Colonic mucosa (tissue), 4 donors: ENCODE measurements around the gene SLC19A1. TPM values are rescaled to one million over a fixed set of nuclear protein-coding genes. Genes with fewer than 3 reads are reported as not detected.

Experiments used
- DNase-seq: peaks from one replicate; pipeline ENCODE4 v3.0.0-alpha.2; 2020
- H3K27ac ChIP-seq: fragments of 200-600 bp; one replicate; pipeline ENCODE4 v1.8.0; 2021
- H3K27me3 ChIP-seq: fragments of 200-600 bp; one replicate; pipeline ENCODE4 v1.8.0; 2021
- H3K36me3 ChIP-seq: fragments of 200-600 bp; one replicate; pipeline ENCODE4 v1.8.0; 2021
- H3K4me1 ChIP-seq: fragments of 200-600 bp; one replicate; pipeline ENCODE4 v1.8.0; 2021; ENCODE audit warnings: mild to moderate bottlenecking
- H3K4me3 ChIP-seq: fragments of 200-600 bp; one replicate; pipeline ENCODE4 v1.8.0; 2021
- H3K9ac ChIP-seq, 2 donors: one replicate each; pipeline ENCODE4 v1.7.0; 2013; ENCODE audit warnings: control low read depth in 2 of 2, low read depth in 2 of 2, low read length in 2 of 2
- H3K9me3 ChIP-seq: fragments of 200-600 bp; one replicate; pipeline ENCODE4 v1.8.0; 2021
- intact Hi-C: fragments of 100-400 bp; cut with DNase I; formaldehyde crosslinking; loops from one replicate; pipeline ENCODE4 v1.14.1; 2022
- total RNA-seq, 2 donors: library from RNA; stranded (reverse); fragmentation: NEBNext Ultra II Directional in 1 of 2; extraction: Animal tissue kit (Norgen Biotek cat#: 25700) in 1 of 2; gene quantifications; one replicate each; pipeline ENCODE4 v1.2.1, GENCODE V29; 2021
- TF ChIP-seq, protein P1 (sequence below): fragments of 200-600 bp; IDR thresholded peaks from one replicate; pipeline ENCODE4 v1.8.0; 2022; ENCODE audit warnings: antibody characterized with exemption, mild to moderate bottlenecking
- donor health status: healthy.
- donor health status: DM: no; HTN: no; CAD: no.
- donor health status: DM: no; HTN: no; CAD: no.

Gene SLC19A1
- total RNA-seq, 2 donors from 2014 or later = 10.7 to 25.3 TPM

DNA sequence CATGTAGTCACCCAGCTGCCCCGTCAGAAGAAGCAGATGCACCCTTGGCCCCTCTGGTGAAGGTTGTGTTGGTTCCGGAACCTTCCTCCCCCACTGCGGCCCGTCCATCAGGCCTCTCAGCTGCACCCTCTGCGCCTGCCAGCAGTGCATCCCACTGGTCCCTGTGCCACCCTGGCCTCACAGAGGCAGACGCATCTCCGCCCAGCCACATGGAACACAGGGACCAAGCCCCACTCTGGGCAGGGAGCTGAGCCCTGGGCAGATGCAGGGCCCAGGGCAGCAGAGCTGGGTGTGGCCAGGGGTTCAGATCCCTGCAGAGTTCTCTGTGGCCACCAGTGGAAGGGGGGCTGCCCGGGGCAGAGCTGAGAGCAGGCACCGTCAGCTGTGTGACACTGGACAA, 50.6 kb downstream of the SLC19A1 start:
- H3K36me3 ChIP-seq = no peaks in the 10 kb centered on the region

DNA sequence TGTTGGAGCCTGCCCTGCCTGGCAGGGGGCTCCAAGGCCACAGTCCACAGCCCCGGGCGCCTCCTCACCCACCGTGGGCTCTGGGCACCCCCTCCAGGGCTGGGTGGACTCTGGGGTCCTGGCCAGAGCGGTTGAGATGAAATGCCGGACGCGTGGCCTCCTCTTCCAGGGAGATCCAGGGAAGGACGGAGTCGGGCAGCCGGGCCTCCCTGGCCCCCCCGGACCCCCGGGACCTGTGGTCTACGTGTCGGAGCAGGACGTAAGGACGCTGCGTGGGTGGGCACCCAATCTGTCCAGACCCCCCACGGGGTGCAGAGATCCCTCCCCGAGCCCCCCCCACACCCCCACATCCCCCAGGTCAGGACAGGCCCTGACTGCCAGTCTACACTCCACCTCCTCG, 51.2 kb downstream of the SLC19A1 start:
- intact Hi-C loops = no loop called here
- DNase-seq = no peak
- TF ChIP-seq, protein P1, sequence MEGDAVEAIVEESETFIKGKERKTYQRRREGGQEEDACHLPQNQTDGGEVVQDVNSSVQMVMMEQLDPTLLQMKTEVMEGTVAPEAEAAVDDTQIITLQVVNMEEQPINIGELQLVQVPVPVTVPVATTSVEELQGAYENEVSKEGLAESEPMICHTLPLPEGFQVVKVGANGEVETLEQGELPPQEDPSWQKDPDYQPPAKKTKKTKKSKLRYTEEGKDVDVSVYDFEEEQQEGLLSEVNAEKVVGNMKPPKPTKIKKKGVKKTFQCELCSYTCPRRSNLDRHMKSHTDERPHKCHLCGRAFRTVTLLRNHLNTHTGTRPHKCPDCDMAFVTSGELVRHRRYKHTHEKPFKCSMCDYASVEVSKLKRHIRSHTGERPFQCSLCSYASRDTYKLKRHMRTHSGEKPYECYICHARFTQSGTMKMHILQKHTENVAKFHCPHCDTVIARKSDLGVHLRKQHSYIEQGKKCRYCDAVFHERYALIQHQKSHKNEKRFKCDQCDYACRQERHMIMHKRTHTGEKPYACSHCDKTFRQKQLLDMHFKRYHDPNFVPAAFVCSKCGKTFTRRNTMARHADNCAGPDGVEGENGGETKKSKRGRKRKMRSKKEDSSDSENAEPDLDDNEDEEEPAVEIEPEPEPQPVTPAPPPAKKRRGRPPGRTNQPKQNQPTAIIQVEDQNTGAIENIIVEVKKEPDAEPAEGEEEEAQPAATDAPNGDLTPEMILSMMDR = no peak
- Histone ChIP-seq H3K9me3 (no peaks in the 10 kb centered on the region), H3K4me3 (no peak overlapping the region), H3K27ac (no peak overlapping the region), H3K27me3 (no peaks in the 10 kb centered on the region), H3K9ac (no peak overlapping the region), H3K4me1 (no peaks in the 10 kb centered on the region), H3K36me3 (no peaks in the 10 kb centered on the region)

More for the DNA sequence above, 50.6 kb downstream of the SLC19A1 start:
- Histone ChIP-seq H3K4me3 (no peak overlapping the region), H3K4me1 (no peaks in the 10 kb centered on the region), H3K9me3 (no peaks in the 10 kb centered on the region), H3K27ac (no peak overlapping the region), H3K27me3 (no peaks in the 10 kb centered on the region), H3K9ac (no peak overlapping the region)
- intact Hi-C loops = no loop called here
- DNase-seq = no peak
- TF ChIP-seq, protein P1 = no peak

DNA sequence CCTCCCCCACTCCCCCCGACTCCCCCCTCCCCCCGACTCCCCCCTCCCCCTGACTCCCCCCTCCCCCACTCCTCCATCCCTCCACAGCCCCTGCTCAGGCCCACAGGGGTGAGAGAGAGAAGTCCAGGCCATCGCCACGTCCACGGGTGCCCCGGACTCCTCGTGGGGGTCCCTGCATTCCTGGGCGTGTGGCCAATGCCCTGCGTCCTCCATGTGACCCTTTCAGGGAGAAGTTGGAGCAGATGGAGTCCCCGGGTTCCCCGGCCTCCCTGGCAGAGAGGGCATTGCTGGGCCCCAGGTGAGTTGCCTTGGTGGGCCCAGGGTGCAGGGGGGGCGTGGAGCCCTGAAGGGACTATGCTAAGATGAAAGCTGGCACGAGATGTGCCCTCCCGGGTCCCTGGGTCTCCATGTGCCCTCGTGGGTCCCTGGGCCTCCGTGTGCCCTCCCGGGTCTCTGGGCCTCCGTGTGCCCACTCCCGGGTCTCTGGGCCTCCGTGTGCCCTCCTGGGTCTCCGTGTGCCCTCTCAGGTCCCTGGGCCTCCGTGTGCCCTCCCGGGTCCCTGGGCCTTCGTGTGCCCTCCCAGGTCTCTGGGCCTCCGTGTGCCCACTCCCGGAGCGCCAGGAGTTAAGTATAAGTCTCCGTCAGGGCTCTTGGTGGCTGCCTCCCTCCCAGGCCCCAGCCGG, 52.0 kb downstream of the SLC19A1 start:
- Histone ChIP-seq H3K27me3 (no peaks in the 10 kb centered on the region), H3K4me1 (no peaks in the 10 kb centered on the region), H3K9ac (no peak overlapping the region), H3K4me3 (no peak overlapping the region), H3K9me3 (no peaks in the 10 kb centered on the region), H3K36me3 (no peaks in the 10 kb centered on the region), H3K27ac (no peak overlapping the region)
- TF ChIP-seq, protein P1 = no peak
- DNase-seq = no peak
- intact Hi-C loops = no loop called here

DNA sequence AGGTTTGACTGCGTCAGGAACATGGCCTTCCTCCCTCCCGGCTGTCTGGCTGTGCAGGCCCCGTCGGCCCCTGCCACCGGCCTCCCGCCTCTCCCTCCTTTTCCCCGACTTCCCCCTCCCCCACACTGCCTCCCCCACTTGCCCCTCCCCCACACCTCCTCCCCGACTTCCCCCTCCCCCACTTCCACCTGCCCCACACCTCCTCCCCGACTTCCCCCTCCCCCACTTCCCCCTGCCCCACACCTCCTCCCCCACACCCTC, 52.6 kb downstream of the SLC19A1 start:
- DNase-seq = no peak
- H3K27ac ChIP-seq = no peak overlapping the region
- TF ChIP-seq, protein P1 = no peak
- H3K4me3 ChIP-seq = no peak overlapping the region
- intact Hi-C loops = no loop called here
- H3K27me3 ChIP-seq = no peaks in the 10 kb centered on the region
- no peak overlapping the region for H3K9ac ChIP-seq
- no peaks in the 10 kb centered on the region for H3K4me1 ChIP-seq
- H3K9me3 ChIP-seq = no peaks in the 10 kb centered on the region
- H3K36me3 ChIP-seq = no peaks in the 10 kb centered on the region

DNA sequence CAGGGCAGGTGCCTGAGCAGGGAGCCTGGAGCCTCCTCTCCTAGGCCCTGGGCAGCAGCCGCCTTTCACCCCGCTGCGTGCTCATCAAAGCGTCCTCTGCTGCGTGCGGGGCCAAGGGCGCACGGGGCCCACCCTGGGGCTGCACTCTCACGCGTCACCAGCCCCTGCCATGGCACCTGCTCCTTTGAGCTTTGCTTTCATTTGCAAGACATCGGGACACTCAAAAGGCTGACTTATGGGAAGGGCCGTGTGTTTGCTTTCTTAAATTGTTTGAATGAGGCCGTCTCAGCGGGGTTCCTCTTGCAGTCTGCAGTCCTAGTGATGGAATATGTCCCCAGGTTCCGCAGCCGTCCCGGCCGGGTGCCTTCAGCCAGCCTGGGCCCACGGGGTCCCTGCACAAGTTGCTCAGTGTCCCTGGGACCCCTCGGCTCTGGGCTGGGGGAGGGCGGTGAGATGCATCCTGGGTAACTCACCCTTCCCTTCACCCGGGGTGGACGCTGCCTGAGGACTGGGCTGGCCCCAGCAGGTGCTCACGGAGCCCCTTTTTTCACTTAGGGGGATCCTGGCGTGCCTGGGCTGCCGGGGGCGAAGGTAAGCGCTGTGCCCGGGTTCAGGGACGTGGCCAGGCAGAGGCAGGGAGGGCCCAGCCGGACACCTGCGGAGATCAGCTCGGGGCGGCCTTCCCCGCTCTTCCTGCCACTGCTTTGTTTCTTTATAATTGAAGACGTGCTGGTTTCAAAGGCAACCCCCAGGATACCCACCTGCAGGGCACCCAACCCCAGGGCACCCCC, 53.1 kb downstream of the SLC19A1 start:
- no peak overlapping the region for H3K27ac ChIP-seq
- no peak overlapping the region for H3K4me3 ChIP-seq
- no peaks in the 10 kb centered on the region for H3K27me3 ChIP-seq
- H3K9me3 ChIP-seq = no peaks in the 10 kb centered on the region
- TF ChIP-seq, protein P1 = no peak
- no peaks in the 10 kb centered on the region for H3K36me3 ChIP-seq
- DNase-seq = no peak
- no peak overlapping the region for H3K9ac ChIP-seq
- intact Hi-C loops = no loop called here
- no peaks in the 10 kb centered on the region for H3K4me1 ChIP-seq
